Cardiac muscle cell (in vitro differentiated cells and primary cell): ENCODE results near the gene WDR6. TPM values are rescaled to one million over a fixed set of nuclear protein-coding genes. Genes with fewer than 3 reads are reported as not detected.

Source experiments
- DNase-seq, 2 donors: peaks; one replicate each; pipeline versions ENCODE4 v3.0.0 to v3.0.0-alpha.2; 2010 to 2017; ENCODE audit warnings: low read depth in 1 of 2, low spot score in 1 of 2
- H3K27ac ChIP-seq: fragments of 200-600 bp; sonication (generic); 2 replicates; pipeline ENCODE4 v1.5.1; 2016
- H3K27me3 ChIP-seq: fragments of 200-600 bp; sonication (generic); 2 replicates; pipeline ENCODE4 v1.6.0; 2016; ENCODE audit warnings: control low read depth
- H3K36me3 ChIP-seq: fragments of 200-600 bp; sonication (generic); 2 replicates; pipeline ENCODE4 v1.5.1; 2016; ENCODE audit warnings: control low read depth
- H3K4me1 ChIP-seq: fragments of 200-600 bp; sonication (generic); 2 replicates; pipeline ENCODE4 v1.8.1; 2017; ENCODE audit warnings: low read depth, mild to moderate bottlenecking, mixed run types
- H3K4me3 ChIP-seq: fragments of 200-600 bp; sonication (generic); 2 replicates; pipeline ENCODE4 v1.5.1; 2016; ENCODE audit warnings: mild to moderate bottlenecking
- H3K9me3 ChIP-seq: fragments of 200-600 bp; sonication (generic); 2 replicates; pipeline ENCODE4 v1.5.1; 2017; ENCODE audit warnings: low read depth, mild to moderate bottlenecking, control low read depth
- polyA plus RNA-seq: library from polyadenylated mRNA; unstranded; fragments of >200 nt; fragmentation: Nextera tagmentation; extraction: Ambion mirVana; gene quantifications from 2 replicates; pipeline ENCODE4 v1.2.1, GENCODE V29; 2016
- total RNA-seq: library from RNA; depleted of rRNA; stranded (reverse); fragments of >200 nt; gene quantifications from 2 replicates; pipeline ENCODE4 v1.2.3, GENCODE V29; 2016
- TF ChIP-seq, protein P1 (sequence below): IDR thresholded peaks from 2 replicates; pipeline ENCODE4 v1.5.1; 2012; ENCODE audit warnings: low read depth, mild to moderate bottlenecking, low read length

WDR6 gene
- total and polyA plus RNA-seq, 2 experiments from 2014 or later: 223 to 277 TPM

DNA sequence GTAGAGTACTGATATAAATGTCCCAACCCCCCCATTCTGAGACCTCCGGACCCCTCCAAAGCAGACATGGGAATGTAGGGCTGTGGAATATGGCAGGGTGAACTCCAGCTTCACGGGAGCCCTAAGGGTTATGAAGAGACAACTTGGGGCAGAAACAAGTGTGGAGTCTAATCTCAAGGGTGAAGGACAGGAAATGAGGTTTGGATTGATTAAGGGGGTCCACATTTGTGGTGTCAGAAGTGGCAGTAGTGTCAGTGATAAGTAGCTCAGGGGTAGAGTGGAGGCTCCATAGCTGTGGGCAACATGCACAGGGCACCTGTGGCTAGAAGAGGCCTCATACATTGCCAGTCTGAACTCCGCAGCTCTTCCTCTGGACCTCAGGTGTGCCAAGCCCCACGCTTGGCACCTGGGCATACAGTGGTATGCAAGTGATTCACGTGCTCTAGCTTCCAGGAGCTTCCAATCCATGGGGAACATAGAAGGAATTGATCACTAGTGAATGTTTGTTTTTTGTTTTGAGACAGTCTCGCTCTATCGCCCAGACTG, 21.3 kb upstream of the WDR6 start:
- TF ChIP-seq, protein P1, sequence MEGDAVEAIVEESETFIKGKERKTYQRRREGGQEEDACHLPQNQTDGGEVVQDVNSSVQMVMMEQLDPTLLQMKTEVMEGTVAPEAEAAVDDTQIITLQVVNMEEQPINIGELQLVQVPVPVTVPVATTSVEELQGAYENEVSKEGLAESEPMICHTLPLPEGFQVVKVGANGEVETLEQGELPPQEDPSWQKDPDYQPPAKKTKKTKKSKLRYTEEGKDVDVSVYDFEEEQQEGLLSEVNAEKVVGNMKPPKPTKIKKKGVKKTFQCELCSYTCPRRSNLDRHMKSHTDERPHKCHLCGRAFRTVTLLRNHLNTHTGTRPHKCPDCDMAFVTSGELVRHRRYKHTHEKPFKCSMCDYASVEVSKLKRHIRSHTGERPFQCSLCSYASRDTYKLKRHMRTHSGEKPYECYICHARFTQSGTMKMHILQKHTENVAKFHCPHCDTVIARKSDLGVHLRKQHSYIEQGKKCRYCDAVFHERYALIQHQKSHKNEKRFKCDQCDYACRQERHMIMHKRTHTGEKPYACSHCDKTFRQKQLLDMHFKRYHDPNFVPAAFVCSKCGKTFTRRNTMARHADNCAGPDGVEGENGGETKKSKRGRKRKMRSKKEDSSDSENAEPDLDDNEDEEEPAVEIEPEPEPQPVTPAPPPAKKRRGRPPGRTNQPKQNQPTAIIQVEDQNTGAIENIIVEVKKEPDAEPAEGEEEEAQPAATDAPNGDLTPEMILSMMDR: no peak
- DNase-seq: no peak
- Histone ChIP-seq H3K9me3 (no peaks in the 10 kb centered on the region), H3K4me3 (no peak overlapping the region), H3K27ac (peak overlapping the region; percentile 39), H3K27me3 (no peaks in the 10 kb centered on the region), H3K36me3 (peaks cover 19% of the 10 kb centered on the region), H3K4me1 (peaks cover 7% of the 10 kb centered on the region)

DNA sequence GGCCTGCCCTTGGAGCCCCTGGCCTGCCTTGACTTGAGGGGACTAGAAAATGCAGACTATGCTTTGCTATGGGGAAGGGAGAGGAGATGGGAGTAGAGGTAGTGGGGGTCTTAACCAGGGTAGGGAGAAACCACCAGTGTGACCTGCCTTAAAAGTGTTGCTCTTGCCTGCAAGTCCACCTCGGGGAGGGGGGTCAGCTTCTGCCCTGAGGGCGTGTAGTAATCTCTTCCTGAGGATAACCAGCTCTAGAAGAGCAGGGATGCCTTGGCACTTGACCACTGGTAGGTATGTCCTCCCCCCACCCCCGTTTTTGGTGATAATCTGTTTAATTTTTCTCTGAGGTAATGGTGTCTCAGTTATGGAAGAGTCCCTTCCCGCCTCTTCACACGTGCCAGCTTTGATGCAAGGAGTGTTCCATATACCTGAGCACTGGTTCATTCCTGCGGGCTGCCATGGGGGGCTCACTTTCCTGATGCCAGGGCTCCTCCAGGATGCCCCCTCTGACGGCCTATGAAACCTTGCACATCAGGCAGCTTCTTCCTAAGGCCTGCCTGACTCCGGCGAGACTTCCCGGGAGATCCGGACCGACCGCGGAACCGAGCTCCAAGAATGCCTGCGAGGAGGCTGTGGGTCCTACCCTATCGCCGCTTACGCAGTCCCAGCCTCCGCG, 17.9 kb upstream of the WDR6 start:
- Histone ChIP-seq H3K9me3 (no peaks in the 10 kb centered on the region), H3K4me1 (peaks cover 11% of the 10 kb centered on the region), H3K27ac (peak overlapping the region; percentile 86), H3K27me3 (no peaks in the 10 kb centered on the region), H3K4me3 (peak overlapping the region; percentile 46), H3K36me3 (no peaks in the 10 kb centered on the region)
- TF ChIP-seq, protein P1: no peak
- no peak for DNase-seq

DNA sequence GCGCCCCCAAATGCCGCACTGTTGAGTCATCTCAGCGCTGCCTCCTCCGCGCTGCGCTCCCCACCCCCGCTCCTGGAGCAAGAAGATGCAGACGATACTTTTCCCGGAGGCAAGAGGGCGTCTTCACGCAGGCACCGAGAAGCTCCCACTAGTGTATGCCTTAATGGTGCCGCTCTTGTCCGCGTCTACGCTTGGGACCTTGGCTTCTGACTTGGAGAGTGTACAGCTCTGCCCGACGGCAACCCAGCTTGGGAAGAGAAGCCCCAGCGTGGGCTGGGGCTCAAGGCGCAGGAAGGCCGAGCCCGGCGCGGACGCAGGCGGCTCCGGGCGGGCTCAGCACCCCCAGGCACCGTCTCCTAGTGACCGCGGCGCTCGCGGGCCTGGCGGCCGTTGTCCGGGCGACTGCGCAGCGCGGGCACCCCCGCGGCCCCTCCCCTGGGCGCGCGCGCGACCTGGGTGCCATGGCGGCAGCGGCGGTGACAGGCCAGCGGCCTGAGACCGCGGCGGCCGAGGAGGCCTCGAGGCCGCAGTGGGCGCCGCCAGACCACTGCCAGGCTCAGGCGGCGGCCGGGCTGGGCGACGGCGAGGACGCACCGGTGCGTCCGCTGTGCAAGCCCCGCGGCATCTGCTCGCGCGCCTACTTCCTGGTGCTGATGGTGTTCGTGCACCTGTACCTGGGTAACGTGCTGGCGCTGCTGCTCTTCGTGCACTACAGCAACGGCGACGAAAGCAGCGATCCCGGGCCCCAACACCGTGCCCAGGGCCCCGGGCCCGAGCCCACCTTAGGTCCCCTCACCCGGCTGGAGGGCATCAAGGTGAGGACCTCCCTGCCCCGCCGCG, 17.2 kb upstream of the WDR6 start, which contains the start of gene P4HTM:
Gene P4HTM (plus strand): TSS at position 446 of the 840 bp plus-strand sequence. CDS start 16 bp downstream, at position 462.
- H3K27me3 ChIP-seq: no peaks in the 10 kb centered on the region
- peak; percentile 77 to 97 for DNase-seq
- no peaks in the 10 kb centered on the region for H3K36me3 ChIP-seq
- peak within 1 kb of the TSS; percentile 46 for H3K4me3 ChIP-seq
- peak within 1 kb of the TSS; percentile 86 for H3K27ac ChIP-seq
- H3K9me3 ChIP-seq: no peaks in the 10 kb centered on the region
- H3K4me1 ChIP-seq: peaks cover 11% of the 10 kb centered on the region
- TF ChIP-seq, protein P1: peak; percentile 60

DNA sequence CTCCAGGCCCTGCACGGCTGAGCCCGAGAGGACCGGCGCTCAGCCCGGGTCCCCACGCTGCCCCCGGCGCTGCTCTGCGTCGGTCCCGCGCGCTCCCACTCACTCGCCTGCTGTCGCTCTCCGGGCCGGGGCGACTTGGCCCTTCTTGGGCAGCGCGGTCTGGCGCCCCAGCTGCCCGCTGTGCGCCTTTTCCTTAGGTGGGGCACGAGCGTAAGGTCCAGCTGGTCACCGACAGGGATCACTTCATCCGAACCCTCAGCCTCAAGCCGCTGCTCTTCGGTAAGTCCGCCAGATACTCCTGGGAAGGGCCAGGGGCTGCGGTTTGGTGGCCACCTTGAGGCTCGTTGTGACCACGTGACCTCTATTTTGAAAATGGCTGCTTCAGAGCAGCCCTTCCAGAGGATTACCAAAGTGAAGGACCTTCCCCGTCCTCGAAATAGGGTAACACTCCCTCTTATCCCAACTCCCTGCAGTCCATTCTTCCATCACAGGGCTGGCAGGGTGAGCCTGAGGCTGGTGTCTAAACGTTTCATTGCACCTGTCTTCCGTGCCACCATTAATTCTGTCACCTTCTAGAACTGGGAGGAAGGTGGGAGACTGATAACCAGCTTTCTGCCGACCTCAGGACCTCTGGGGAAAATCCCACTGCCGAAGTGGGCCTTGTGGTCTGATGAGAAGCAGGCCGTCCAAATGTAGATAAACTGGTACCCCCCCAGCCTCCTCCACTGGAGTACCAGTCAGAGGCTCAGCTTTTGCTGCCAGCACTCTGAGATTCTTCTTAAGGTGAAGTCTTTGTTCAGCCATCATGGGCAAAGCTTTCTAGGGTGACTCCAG, 16.3 kb upstream of the WDR6 start:
- Histone ChIP-seq H3K4me1 (peaks cover 11% of the 10 kb centered on the region), H3K27me3 (no peaks in the 10 kb centered on the region), H3K36me3 (no peaks in the 10 kb centered on the region), H3K9me3 (no peaks in the 10 kb centered on the region), H3K27ac (peak overlapping the region; percentile 86), H3K4me3 (peak overlapping the region; percentile 46)
- TF ChIP-seq, protein P1: no peak
- peak; percentile 25 to 35 for DNase-seq
